Natural killer cell (primary cell): Measurements from ENCODE around the gene OLFM1. TPM values are rescaled to one million over a fixed set of nuclear protein-coding genes. Genes with fewer than 3 reads are reported as not detected.
"Not testable (repeated sequence)": the region's sequence is repeated elsewhere in the genome, so short reads cannot be mapped to it uniquely, and the experiment has no call there.

Experiments used
- ATAC-seq, 3 donors: fragments of 150-1000 bp in 2 of 3; fragments of 200-7000 bp in 1 of 3; cut with Tn5 transposase; 1 replicate in 1 of 3; 2 replicates in 2 of 3; pipeline ENCODE4 v1.10.0; 2021; ENCODE audit warnings: mild to moderate bottlenecking in 2 of 3, moderate library complexity in 2 of 3
- DNase-seq, 2 donors: peaks; one replicate each; pipeline versions ENCODE4 v3.0.0 to v3.0.0-alpha.2; 2013 to 2021; ENCODE audit warnings: mixed read lengths in 1 of 2
- H3K27ac ChIP-seq: one replicate; pipeline ENCODE4 v1.5.1; 2013; ENCODE audit warnings: mild to moderate bottlenecking, low read length
- H3K27me3 ChIP-seq: one replicate; pipeline ENCODE4 v1.6.1; 2013; ENCODE audit warnings: low read length; ENCODE audit not compliant: control insufficient read depth, insufficient read depth
- H3K36me3 ChIP-seq: one replicate; pipeline ENCODE4 v1.6.1; 2013; ENCODE audit warnings: low read length; ENCODE audit not compliant: control insufficient read depth, insufficient read depth
- H3K4me1 ChIP-seq: one replicate; pipeline ENCODE4 v1.6.1; 2013; ENCODE audit warnings: low read length; ENCODE audit not compliant: control insufficient read depth, insufficient read depth
- H3K4me3 ChIP-seq: one replicate; pipeline ENCODE4 v1.5.1; 2013; ENCODE audit warnings: low read length
- H3K9me3 ChIP-seq: one replicate; pipeline ENCODE4 v1.6.1; 2013; ENCODE audit warnings: low read length; ENCODE audit not compliant: control insufficient read depth, insufficient read depth
- H3K27ac Mint-ChIP-seq, 2 donors: one replicate each; pipeline ENCODE4 v1.8.0; 2022; ENCODE audit warnings: mild to moderate bottlenecking in 2 of 2, mixed read lengths in 2 of 2, moderate library complexity in 1 of 2
- H3K27me3 Mint-ChIP-seq, 2 donors: one replicate each; pipeline ENCODE4 v1.8.0; 2022; ENCODE audit warnings: low read depth in 2 of 2, mixed read lengths in 2 of 2
- H3K36me3 Mint-ChIP-seq: one replicate; pipeline ENCODE4 v1.8.0; 2022; ENCODE audit warnings: mixed read lengths
- H3K4me1 Mint-ChIP-seq, 2 donors: one replicate each; pipeline ENCODE4 v1.8.0; 2022; ENCODE audit warnings: mixed read lengths in 2 of 2
- H3K4me3 Mint-ChIP-seq: one replicate; pipeline ENCODE4 v1.8.0; 2022; ENCODE audit warnings: mild to moderate bottlenecking, moderate library complexity, mixed read lengths
- H3K9me3 Mint-ChIP-seq, 2 donors: one replicate each; pipeline ENCODE4 v1.8.0; 2022; ENCODE audit warnings: mixed read lengths in 2 of 2
- CTCF ChIP-seq: fragments of 200-600 bp; IDR thresholded peaks from one replicate; pipeline ENCODE4 v1.8.0; 2022; ENCODE audit warnings: antibody characterized with exemption
- WGBS: methylation state at CpG from one replicate; pipeline ENCODE4 v1.1.7; 2013; ENCODE audit warnings: missing lambda C conversion rate; ENCODE audit not compliant: insufficient coverage; 5-methylcytosine and 5-hydroxymethylcytosine counted together
- intact Hi-C: fragments of 100-400 bp; cut with micrococcal nuclease; formaldehyde crosslinking; loops from one replicate; pipeline ENCODE4 v1.14.2; 2022
- total RNA-seq, 4 donors: library from RNA; stranded (reverse); fragments of 120-200 nt in 1 of 4; gene quantifications; one replicate each; pipeline versions ENCODE4 v1.2.3 to v1.2.4, GENCODE V29; 2013 to 2022

OLFM1 gene
- total RNA-seq, 3 donors from 2014 or later (not counting 1 experiment from before 2014, with no cell fraction given): 0.18 TPM; not detected in 2

- no peaks in the 10 kb centered on the region for H3K9me3 ChIP-seq
- H3K36me3 ChIP-seq: no peaks in the 10 kb centered on the region
- 57% methylated on average over 14 of the region's 14 CpGs for WGBS
- Mint-ChIP-seq H3K36me3 (no peaks in the 10 kb centered on the region), H3K27ac (no peak overlapping the region), H3K27me3 (peaks cover 24 to 31% of the 10 kb centered on the region in 2 donors), H3K4me1 (peaks cover 10 to 12% of the 10 kb centered on the region in 2 donors), H3K9me3 (no peaks in the 10 kb centered on the region), H3K4me3 (no peak overlapping the region)
- no peak overlapping the region for H3K27ac ChIP-seq
- peaks cover 13% of the 10 kb centered on the region for H3K4me1 ChIP-seq
- H3K27me3 ChIP-seq: peaks cover 15% of the 10 kb centered on the region
- DNase-seq (no peak), ATAC-seq (no peak)
- no peak for TF ChIP-seq CTCF
- intact Hi-C loops: no loop called here
- no peak overlapping the region for H3K4me3 ChIP-seq
These were observed 22.9 kb downstream of the OLFM1 start for GRCh38 chr9:135110416-135110815.

- H3K36me3 ChIP-seq, H3K9me3 ChIP-seq, H3K4me3 Mint-ChIP-seq, H3K27ac ChIP-seq, intact Hi-C loops, H3K36me3 Mint-ChIP-seq, DNase-seq, H3K9me3 Mint-ChIP-seq, H3K27ac Mint-ChIP-seq, ATAC-seq, H3K4me3 ChIP-seq: not testable (repeated sequence)
- Mint-ChIP-seq H3K27me3 (peaks cover 24 to 31% of the 10 kb centered on the region in 2 donors), H3K4me1 (peaks cover 10 to 12% of the 10 kb centered on the region in 2 donors)
- Histone ChIP-seq H3K27me3 (peaks cover 15% of the 10 kb centered on the region), H3K4me1 (peaks cover 13% of the 10 kb centered on the region)
- 86% methylated on average over 12 of the region's 12 CpGs for WGBS
These were observed 24.1 kb downstream of the OLFM1 start for GRCh38 chr9:135111600-135111999.

- intact Hi-C loops: no loop called here
- no peak overlapping the region for H3K4me3 Mint-ChIP-seq
- H3K36me3 Mint-ChIP-seq: no peaks in the 10 kb centered on the region
- ATAC-seq (no peak), DNase-seq (no peak)
- H3K4me3 ChIP-seq: no peak overlapping the region
- H3K9me3 Mint-ChIP-seq: no peaks in the 10 kb centered on the region
- H3K9me3 ChIP-seq: no peaks in the 10 kb centered on the region
- no peaks in the 10 kb centered on the region for H3K4me1 ChIP-seq
- no peak overlapping the region for H3K27ac ChIP-seq
- WGBS: 88% methylated on average over 4 of the region's 4 CpGs
- no peak overlapping the region for H3K27ac Mint-ChIP-seq
- H3K4me1 Mint-ChIP-seq: no peaks in the 10 kb centered on the region
- H3K27me3 ChIP-seq: no peaks in the 10 kb centered on the region
- no peaks in the 10 kb centered on the region for H3K36me3 ChIP-seq
- TF ChIP-seq CTCF: no peak
- H3K27me3 Mint-ChIP-seq: no peaks in the 10 kb centered on the region
These were observed 28.9 kb downstream of the OLFM1 start for GRCh38 chr9:135116371-135116770.

GRCh38 chr9:135116881-135117280, 29.4 kb downstream of the OLFM1 start:
- no peaks in the 10 kb centered on the region for H3K4me1 Mint-ChIP-seq
- WGBS: 90% methylated on average over 9 of the region's 9 CpGs
- no peak overlapping the region for H3K27ac Mint-ChIP-seq
- no peaks in the 10 kb centered on the region for H3K36me3 Mint-ChIP-seq
- no peaks in the 10 kb centered on the region for H3K9me3 ChIP-seq
- no peaks in the 10 kb centered on the region for H3K4me1 ChIP-seq
- no peaks in the 10 kb centered on the region for H3K27me3 ChIP-seq
- ATAC-seq (no peak), DNase-seq (no peak)
- intact Hi-C loops: no loop called here
- no peaks in the 10 kb centered on the region for H3K36me3 ChIP-seq
- no peak overlapping the region for H3K4me3 Mint-ChIP-seq
- H3K4me3 ChIP-seq: no peak overlapping the region
- TF ChIP-seq CTCF: no peak
- H3K27me3 Mint-ChIP-seq: no peaks in the 10 kb centered on the region
- no peak overlapping the region for H3K27ac ChIP-seq
- no peaks in the 10 kb centered on the region for H3K9me3 Mint-ChIP-seq
